HT-29 (cell line): ENCODE results near the gene SUV39H2. TPM values are rescaled to one million over a fixed set of nuclear protein-coding genes. Genes with fewer than 3 reads are reported as not detected.
"Not testable (repeated sequence)": the region's sequence is repeated elsewhere in the genome, so short reads cannot be mapped to it uniquely, and the experiment has no call there.

Experiments
- DNase-seq: peaks from one replicate; pipeline ENCODE4 v3.0.0-alpha.2; 2015; ENCODE audit warnings: low spot score
- total RNA-seq: library from RNA; depleted of rRNA; stranded (reverse); fragments of >200 nt; shearing (Covaris generic); gene quantifications from 2 replicates; pipeline ENCODE4 v1.2.3, GENCODE V29; 2014; rRNA removed

Gene SUV39H2
- total RNA-seq, 1 experiment from 2014 or later, result 8.2 TPM

GRCh38 chr10:14936584-14936983 lies 57.9 kb downstream of the SUV39H2 start:
- DNase-seq, result no peak

- not testable (repeated sequence) for DNase-seq
Observed at GRCh38 chr10:14938971-14939370, 60.3 kb downstream of the SUV39H2 start.

- DNase-seq, result not testable (repeated sequence)
Observed at GRCh38 chr10:14942147-14942949, 63.7 kb downstream of the SUV39H2 start.

GRCh38 chr10:14942950-14943338 lies 64.3 kb downstream of the SUV39H2 start:
- not testable (repeated sequence) for DNase-seq

- DNase-seq, result no peak
Observed at GRCh38 chr10:14945108-14945507, 66.4 kb downstream of the SUV39H2 start.

GRCh38 chr10:14947268-14947667 lies 68.6 kb downstream of the SUV39H2 start:
- no peak for DNase-seq

- DNase-seq, result no peak
Observed at GRCh38 chr10:14949291-14949690, 70.6 kb downstream of the SUV39H2 start.

GRCh38 chr10:14952851-14953423 lies 74.3 kb downstream of the SUV39H2 start:
- peak; percentile 36 for DNase-seq

- peak; percentile 64 for DNase-seq
Observed at GRCh38 chr10:14953424-14954000, 74.8 kb downstream of the SUV39H2 start.

Other genes starting within 250 kb of the SUV39H2 start
- gene FAM107B, start 104.0 kb upstream of the SUV39H2 start, total RNA-seq, result 11.0 and 14.1 TPM in 2 replicates
- not detected in 2 replicates for gene CDNF, start 40.8 kb upstream of the SUV39H2 start, total RNA-seq
- 15.1 and 21.6 TPM in 2 replicates for gene HSPA14, start 40.6 kb upstream of the SUV39H2 start, total RNA-seq
- gene MSANTD7, start 40.6 kb upstream of the SUV39H2 start, total RNA-seq, result 16.7 and 23.9 TPM in 2 replicates
- 6.7 and 8.6 TPM in 2 replicates for gene DCLRE1C, start 75.2 kb downstream of the SUV39H2 start, total RNA-seq
- not detected in 2 replicates for gene MEIG1, start 80.5 kb downstream of the SUV39H2 start, total RNA-seq
- not detected in 2 replicates for gene OLAH, start 165.1 kb downstream of the SUV39H2 start, total RNA-seq
- 5.9 and 7.4 TPM in 2 replicates for gene ACBD7, start 209.9 kb downstream of the SUV39H2 start, total RNA-seq
- gene RPP38, start 218.5 kb downstream of the SUV39H2 start, total RNA-seq, result 27.8 and 29.2 TPM in 2 replicates